GM18520 (cell line): Measurements from ENCODE around the gene G2E3.
A peak's percentile ranks its signal among the peaks of the same experiment; 100 is the strongest.
"Not testable (repeated sequence)": the region's sequence is repeated elsewhere in the genome, so short reads cannot be mapped to it uniquely, and the experiment has no call there.

ENCODE experiments used
- ATAC-seq: cut with Tn5 transposase; IDR thresholded peaks from one replicate; pipeline ENCODE4 v1.9.1; 2021; ENCODE audit not compliant: unreplicated experiment

The G2E3 gene

GRCh38 chr14:30558675-30559555, at the start of gene G2E3:
G2E3 (plus strand) TSS chr14:30559158; CDS start chr14:30581080, 21,922 bp downstream.
- peak; percentile 98 for ATAC-seq

- ATAC-seq = no peak
Measured at GRCh38 chr14:30517737-30518136, 41.2 kb upstream of the G2E3 start.

GRCh38 chr14:30518867-30519560, 39.9 kb upstream of the G2E3 start:
- no peak for ATAC-seq

GRCh38 chr14:30519961-30520360, 39.0 kb upstream of the G2E3 start:
- no peak for ATAC-seq

GRCh38 chr14:30520536-30520935, 38.4 kb upstream of the G2E3 start:
- ATAC-seq = no peak

- ATAC-seq = peak; percentile 61
Measured at GRCh38 chr14:30521899-30522736, 36.8 kb upstream of the G2E3 start.

- ATAC-seq = no peak
Measured at GRCh38 chr14:30525833-30526232, 33.1 kb upstream of the G2E3 start.

- no peak for ATAC-seq
Measured at GRCh38 chr14:30527196-30527595, 31.8 kb upstream of the G2E3 start.

- ATAC-seq = no peak
Measured at GRCh38 chr14:30528119-30528518, 30.8 kb upstream of the G2E3 start.

- ATAC-seq = no peak
Measured at GRCh38 chr14:30528778-30529642, 29.9 kb upstream of the G2E3 start.

GRCh38 chr14:30532264-30532663, 26.7 kb upstream of the G2E3 start:
- ATAC-seq = no peak

GRCh38 chr14:30533126-30533525, 25.8 kb upstream of the G2E3 start:
- no peak for ATAC-seq

- no peak for ATAC-seq
Measured at GRCh38 chr14:30541318-30541717, 17.6 kb upstream of the G2E3 start.

GRCh38 chr14:30546735-30547134, 12.2 kb upstream of the G2E3 start:
- not testable (repeated sequence) for ATAC-seq

- ATAC-seq = no peak
Measured at GRCh38 chr14:30547388-30548048, 11.4 kb upstream of the G2E3 start.

- no peak for ATAC-seq
Measured at GRCh38 chr14:30550335-30550734, 8.6 kb upstream of the G2E3 start.

- ATAC-seq = no peak
Measured at GRCh38 chr14:30551460-30551859, 7.5 kb upstream of the G2E3 start.

- no peak for ATAC-seq
Measured at GRCh38 chr14:30553311-30553989, 5.5 kb upstream of the G2E3 start.

- ATAC-seq = no peak
Measured at GRCh38 chr14:30558362-30558674, 640 bp upstream of the G2E3 start.
